ENCODE results near the gene SLC10A7. TPM values are rescaled to one million over a fixed set of nuclear protein-coding genes. Genes with fewer than 3 reads are reported as not detected.

The SLC10A7 gene
- total RNA-seq, 2 donors from 2014 or later = 6.0 to 7.5 TPM

DNA sequence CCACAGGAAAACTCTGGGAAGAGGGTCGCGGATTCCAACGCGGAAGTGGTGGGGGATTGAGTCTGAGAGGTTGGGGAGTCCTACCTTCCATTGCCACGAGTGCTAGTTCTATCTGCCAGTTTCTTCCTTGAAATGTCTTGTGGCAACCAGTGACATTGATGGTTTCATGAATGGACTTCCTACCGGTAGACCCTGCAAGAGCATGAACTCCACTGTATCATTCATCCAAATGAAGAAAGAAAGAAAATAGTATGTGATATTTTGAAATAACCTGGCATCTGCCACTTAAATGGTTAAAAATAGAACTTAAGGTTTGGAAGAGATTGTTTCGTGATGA, 1.1 kb upstream of the SLC10A7 start:
- H3K4me1 ChIP-seq (ENCODE audit: control insufficient read depth, insufficient read depth, low read length) = no peaks in the 10 kb centered on the region
- DNase-seq = no peak
- H3K4me1 Mint-ChIP-seq = peaks cover 3% of the 10 kb centered on the region
- no peaks in the 10 kb centered on the region for H3K36me3 ChIP-seq (ENCODE audit: control insufficient read depth, insufficient read depth, low read length)
- 15 to 19% methylated on average over 6 to 7 of the region's 7 CpGs for WGBS, 2 experiments (ENCODE audit: insufficient coverage in 1 of 2, insufficient read length in 1 of 2)
- TF ChIP-seq, protein P1, sequence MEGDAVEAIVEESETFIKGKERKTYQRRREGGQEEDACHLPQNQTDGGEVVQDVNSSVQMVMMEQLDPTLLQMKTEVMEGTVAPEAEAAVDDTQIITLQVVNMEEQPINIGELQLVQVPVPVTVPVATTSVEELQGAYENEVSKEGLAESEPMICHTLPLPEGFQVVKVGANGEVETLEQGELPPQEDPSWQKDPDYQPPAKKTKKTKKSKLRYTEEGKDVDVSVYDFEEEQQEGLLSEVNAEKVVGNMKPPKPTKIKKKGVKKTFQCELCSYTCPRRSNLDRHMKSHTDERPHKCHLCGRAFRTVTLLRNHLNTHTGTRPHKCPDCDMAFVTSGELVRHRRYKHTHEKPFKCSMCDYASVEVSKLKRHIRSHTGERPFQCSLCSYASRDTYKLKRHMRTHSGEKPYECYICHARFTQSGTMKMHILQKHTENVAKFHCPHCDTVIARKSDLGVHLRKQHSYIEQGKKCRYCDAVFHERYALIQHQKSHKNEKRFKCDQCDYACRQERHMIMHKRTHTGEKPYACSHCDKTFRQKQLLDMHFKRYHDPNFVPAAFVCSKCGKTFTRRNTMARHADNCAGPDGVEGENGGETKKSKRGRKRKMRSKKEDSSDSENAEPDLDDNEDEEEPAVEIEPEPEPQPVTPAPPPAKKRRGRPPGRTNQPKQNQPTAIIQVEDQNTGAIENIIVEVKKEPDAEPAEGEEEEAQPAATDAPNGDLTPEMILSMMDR (conservative IDR thresholded peaks at IDR 0.05) = no peak
- H3K9me3 Mint-ChIP-seq = no peaks in the 10 kb centered on the region
- H3K9me3 ChIP-seq (ENCODE audit: control insufficient read depth, low read length) = no peaks in the 10 kb centered on the region
- no peaks in the 10 kb centered on the region for H3K36me3 Mint-ChIP-seq (ENCODE audit: low read depth)
- no peak overlapping the region for H3K4me3 Mint-ChIP-seq
- peak overlapping the region; percentile 79 for H3K9ac ChIP-seq (ENCODE audit: extremely low read depth, low read length, poor library complexity, severe bottlenecking)
- peak overlapping the region; percentile 98 for H3K4me3 ChIP-seq (ENCODE audit: low read length)
- no peak overlapping the region for H3K27ac Mint-ChIP-seq
- H3K27ac ChIP-seq (ENCODE audit: low read depth, low read length) = no peak overlapping the region
- H3K27me3 Mint-ChIP-seq (ENCODE audit: insufficient read depth) = peaks cover 29% of the 10 kb centered on the region
- peaks cover 36% of the 10 kb centered on the region for H3K27me3 ChIP-seq (ENCODE audit: control insufficient read depth, insufficient read depth, low read length, poor library complexity, severe bottlenecking)

DNA sequence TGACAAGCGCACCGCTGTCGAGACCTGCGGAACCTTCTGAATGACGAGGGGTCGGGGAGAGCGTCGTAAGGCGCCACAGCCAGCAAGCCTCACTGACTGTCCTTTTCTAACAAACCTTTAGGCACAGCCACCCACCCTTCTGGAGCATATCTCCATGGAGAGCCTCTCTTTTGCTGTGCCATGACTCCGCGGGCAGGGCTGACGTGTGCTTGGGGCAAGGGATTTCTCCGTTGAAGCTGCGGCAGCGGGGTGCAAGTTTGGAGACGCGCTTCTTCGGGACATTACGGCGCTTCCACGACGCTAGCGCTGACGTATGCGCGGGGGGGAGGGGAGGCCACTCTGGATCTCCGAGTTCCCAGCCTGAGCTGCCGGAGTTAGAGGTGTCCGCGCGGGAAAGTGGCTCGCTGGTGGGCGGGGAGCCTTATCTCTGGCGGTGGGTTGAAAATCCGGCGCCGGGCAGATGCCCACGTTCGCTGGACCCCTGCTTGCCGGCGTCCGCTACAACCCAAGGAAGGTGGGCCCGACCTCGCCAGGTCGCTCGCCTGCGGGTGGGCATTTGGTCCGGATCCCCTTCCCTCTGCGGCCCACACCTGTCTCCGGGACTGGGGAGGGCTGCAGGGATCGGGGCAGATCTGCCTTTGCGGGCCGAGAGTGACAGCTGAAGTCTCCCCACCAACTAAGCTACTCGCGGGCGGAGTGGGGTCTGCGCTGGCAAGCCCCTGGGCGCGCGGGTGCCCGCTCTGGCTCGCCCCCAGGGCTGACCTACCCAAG, 543 bp upstream of the SLC10A7 start:
- Mint-ChIP-seq H3K27ac (no peak overlapping the region), H3K36me3 (ENCODE audit: low read depth) (no peaks in the 10 kb centered on the region), H3K4me1 (peaks cover 2% of the 10 kb centered on the region), H3K9me3 (no peaks in the 10 kb centered on the region), H3K4me3 (no peak overlapping the region), H3K27me3 (ENCODE audit: insufficient read depth) (peaks cover 29% of the 10 kb centered on the region)
- DNase-seq = peak; percentile 92
- H3K27me3 ChIP-seq (ENCODE audit: control insufficient read depth, insufficient read depth, low read length, poor library complexity, severe bottlenecking) = peaks cover 36% of the 10 kb centered on the region
- TF ChIP-seq, protein P1 (conservative IDR thresholded peaks at IDR 0.05) = no peak
- H3K9me3 ChIP-seq (ENCODE audit: control insufficient read depth, low read length) = no peaks in the 10 kb centered on the region
- peak overlapping the region; percentile 98 for H3K4me3 ChIP-seq (ENCODE audit: low read length)
- peak overlapping the region; percentile 79 for H3K9ac ChIP-seq (ENCODE audit: extremely low read depth, low read length, poor library complexity, severe bottlenecking)
- 0% methylated on average over 2 to 62 of the region's 62 CpGs for WGBS, 2 experiments (ENCODE audit: insufficient coverage in 1 of 2, insufficient read length in 1 of 2)
- H3K27ac ChIP-seq (ENCODE audit: low read depth, low read length) = peak overlapping the region; percentile 19
- H3K36me3 ChIP-seq (ENCODE audit: control insufficient read depth, insufficient read depth, low read length) = no peaks in the 10 kb centered on the region
- H3K4me1 ChIP-seq (ENCODE audit: control insufficient read depth, insufficient read depth, low read length) = no peaks in the 10 kb centered on the region

DNA sequence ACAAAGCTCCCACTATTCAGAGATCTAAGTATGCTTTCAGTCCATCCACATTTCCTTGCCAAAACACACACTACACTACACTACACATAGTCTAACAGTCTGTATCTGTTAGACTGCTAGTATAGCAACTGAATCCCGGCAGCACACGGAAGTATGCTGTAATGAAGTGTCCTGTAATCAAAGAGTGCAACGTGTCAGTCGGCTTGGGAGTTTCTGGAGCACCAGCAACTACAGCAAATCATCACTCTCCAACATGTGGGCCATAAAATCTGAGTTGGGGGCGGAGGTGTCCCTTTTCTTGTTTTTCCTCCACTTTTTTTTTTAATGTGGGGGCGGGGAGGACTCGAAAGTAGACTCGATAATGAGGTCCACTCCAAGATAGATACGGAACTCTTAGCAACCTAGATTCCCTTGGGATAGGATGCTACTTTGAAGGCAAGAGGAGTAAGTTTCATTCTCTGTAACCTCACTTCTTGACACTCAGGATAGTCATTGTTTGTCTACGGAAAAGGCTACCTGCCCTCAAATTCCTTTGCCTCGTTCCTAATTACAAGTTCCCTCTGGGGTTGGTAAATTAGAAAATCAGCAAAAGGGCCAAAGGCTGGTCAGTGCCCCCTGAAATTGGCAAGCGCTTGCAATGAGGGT, 722 bp downstream of the SLC10A7 start:
- Histone ChIP-seq H3K27me3 (ENCODE audit: control insufficient read depth, insufficient read depth, low read length, poor library complexity, severe bottlenecking) (peaks cover 36% of the 10 kb centered on the region), H3K9ac (ENCODE audit: extremely low read depth, low read length, poor library complexity, severe bottlenecking) (peak overlapping the region; percentile 79), H3K27ac (ENCODE audit: low read depth, low read length) (no peak overlapping the region), H3K9me3 (ENCODE audit: control insufficient read depth, low read length) (no peaks in the 10 kb centered on the region), H3K4me1 (ENCODE audit: control insufficient read depth, insufficient read depth, low read length) (no peaks in the 10 kb centered on the region), H3K36me3 (ENCODE audit: control insufficient read depth, insufficient read depth, low read length) (no peaks in the 10 kb centered on the region), H3K4me3 (ENCODE audit: low read length) (peak overlapping the region; percentile 98)
- no peaks in the 10 kb centered on the region for H3K36me3 Mint-ChIP-seq (ENCODE audit: low read depth)
- no peak overlapping the region for H3K27ac Mint-ChIP-seq
- peaks cover 2% of the 10 kb centered on the region for H3K4me1 Mint-ChIP-seq
- no peak overlapping the region for H3K4me3 Mint-ChIP-seq
- TF ChIP-seq, protein P1 (conservative IDR thresholded peaks at IDR 0.05) = no peak
- peaks cover 26% of the 10 kb centered on the region for H3K27me3 Mint-ChIP-seq (ENCODE audit: insufficient read depth)
- 0 to 3% methylated on average over 4 to 12 of the region's 12 CpGs for WGBS, 2 experiments (ENCODE audit: insufficient coverage in 1 of 2, insufficient read length in 1 of 2)
- H3K9me3 Mint-ChIP-seq = no peaks in the 10 kb centered on the region
- no peak for DNase-seq

Measured in endodermal cell (in vitro differentiated cells).